ENCODE results near the gene ACVR1B. TPM values are rescaled to one million over a fixed set of nuclear protein-coding genes. Genes with fewer than 3 reads are reported as not detected.

ACVR1B gene
- total and polyA plus RNA-seq, 2 of the 8 experiments (the other 6 are each of a cell fraction or from before 2014, with no cell fraction given), result 16.0 to 19.2 TPM

- Histone ChIP-seq H2BK12ac (ENCODE audit: low read depth, low read length) (no peak overlapping the region; the same call in 1 of the 2 replicates), H3K79me1 (ENCODE audit: low read depth, low read length) (no peaks in the 10 kb centered on the region), H2AFZ (ENCODE audit: low read length) (no peak overlapping the region), H2AK5ac (ENCODE audit: low read depth, low read length) (no peak overlapping the region), H3K23me2 (ENCODE audit: low read depth, low read length) (no peaks in the 10 kb centered on the region; the same call in 1 of the 2 replicates), H3K4me3 (ENCODE audit: extremely low read depth in 1 of 4, insufficient read depth in 2 of 4, low read depth in 3 of 4, low read length in 4 of 4) (no peak overlapping the region), H3K18ac (ENCODE audit: extremely low read depth, low read length) (no peak overlapping the region), H2BK15ac (ENCODE audit: low read length) (no peak overlapping the region), H3K14ac (ENCODE audit: insufficient read length) (no peak overlapping the region), H3K23ac (ENCODE audit: insufficient read length) (no peak overlapping the region), H3K9ac (replicated peaks in 1 of 4; ENCODE audit: extremely low read depth in 1 of 4, low read depth in 3 of 4, low read length in 3 of 4) (no peak overlapping the region), H3K79me2 (ENCODE audit: control insufficient read depth in 1 of 2, insufficient read depth in 2 of 2, low read length in 2 of 2) (no peaks in the 10 kb centered on the region), H3K9me3 (ENCODE audit: insufficient read depth in 2 of 2, low read depth in 1 of 2, low read length in 1 of 2) (no peaks in the 10 kb centered on the region), H4K5ac (ENCODE audit: insufficient read length, low read depth, low read length) (no peak overlapping the region), H3K4me2 (ENCODE audit: insufficient read depth in 1 of 2, low read depth in 2 of 2, low read length in 2 of 2) (peak overlapping the region in 1 of 2 experiments; percentile 25; a peak in 2 of 4 replicates), H4K20me1 (replicated peaks in 1 of 2; ENCODE audit: control insufficient read depth in 1 of 2, insufficient read depth in 2 of 2, low read length in 2 of 2) (no peaks in the 10 kb centered on the region), H2BK20ac (ENCODE audit: low read length) (no peak overlapping the region), H4K8ac (ENCODE audit: extremely low read depth, insufficient read depth, low read length) (no peak overlapping the region), H4K91ac (replicated peaks; ENCODE audit: insufficient read length, low read length) (no peak overlapping the region), H3K36me3 (ENCODE audit: control insufficient read depth in 2 of 4, insufficient read depth in 4 of 4, low read length in 3 of 4) (no peaks in the 10 kb centered on the region), H3K4me1 (replicated peaks in 1 of 4; ENCODE audit: control insufficient read depth in 3 of 4, insufficient read depth in 4 of 4, low read length in 3 of 4) (peaks cover 2 to 12% (median 7%) of the 10 kb centered on the region in 4 experiments), H2BK120ac (replicated peaks; ENCODE audit: low read depth, low read length) (no peak overlapping the region), H3K4ac (replicated peaks; ENCODE audit: insufficient read length, low read depth, low read length) (no peak overlapping the region), H3K27ac (ENCODE audit: low read depth, low read length) (no peak overlapping the region), H2BK5ac (ENCODE audit: low read depth, low read length) (no peak overlapping the region), H3K56ac (replicated peaks; ENCODE audit: insufficient read length, low read depth, low read length) (no peak overlapping the region), H3K27me3 (replicated peaks in 1 of 4; ENCODE audit: control insufficient read depth in 3 of 4, extremely low read depth in 1 of 4, insufficient read depth in 3 of 4, low read length in 3 of 4) (peaks cover 0 to 8% (median 5%) of the 10 kb centered on the region in 4 experiments; a peak in 4 of 7 replicates)
- ChIA-PET CTCF (ENCODE audit: partially characterized antibody) (interaction anchor here (0.6 to 12.9 kb wide), 18 partner anchors 10 to 525 kb away, joined by 3 to 234 read pairs (median 11); partner anchors contain the start of genes ACVRL1 and ANKRD33), POLR2A (ENCODE audit: partially characterized antibody) (interaction anchor here (1.4 to 2.0 kb wide), 2 partner anchors 9 to 19 kb away, joined by 3 to 6 read pairs; no protein-coding TSS in a partner anchor)
- DNase-seq (ENCODE audit: low read depth in 1 of 2, low spot score in 2 of 2) (no peak), FAIRE-seq (no peak)
- WGBS, 2 experiments (ENCODE audit: extremely low coverage in 1 of 2, insufficient coverage in 1 of 2, insufficient read length in 1 of 2, insufficient replicate concordance in 2 of 2, low coverage in 1 of 2, low lambda C conversion rate in 2 of 2, missing lambda C conversion rate in 1 of 2), result 59% methylated on average over 6 of the region's 7 CpGs; no CpG with 5 or more reads in 1 of the 2 experiments
- no peak for TF ChIP-seq ASH2L (IDR thresholded peaks at IDR 0.05; ENCODE audit: low read length)
- 0 out of 4 replicates have a peak, but pooled peaks of 1 of the 2 experiments have one; percentile 22 for TF ChIP-seq SIN3A (conservative IDR thresholded peaks at IDR 0.05 in 1 of 2, IDR thresholded peaks at IDR 0.05 in 1 of 2; ENCODE audit: low read depth in 1 of 2, low read length in 2 of 2)
Measured at GRCh38 chr12:51921017-51921725, 30.3 kb upstream of the ACVR1B start.
